HG02678 (cell line): Measurements from ENCODE around the gene FNBP1L.
"Not testable (repeated sequence)": the region's sequence is repeated elsewhere in the genome, so short reads cannot be mapped to it uniquely, and the experiment has no call there.

ENCODE experiments used
- ATAC-seq: cut with Tn5 transposase; IDR thresholded peaks from one replicate; pipeline ENCODE4 v1.9.1; 2021; ENCODE audit warnings: mild to moderate bottlenecking, moderate library complexity; ENCODE audit not compliant: unreplicated experiment

Gene FNBP1L

DNA sequence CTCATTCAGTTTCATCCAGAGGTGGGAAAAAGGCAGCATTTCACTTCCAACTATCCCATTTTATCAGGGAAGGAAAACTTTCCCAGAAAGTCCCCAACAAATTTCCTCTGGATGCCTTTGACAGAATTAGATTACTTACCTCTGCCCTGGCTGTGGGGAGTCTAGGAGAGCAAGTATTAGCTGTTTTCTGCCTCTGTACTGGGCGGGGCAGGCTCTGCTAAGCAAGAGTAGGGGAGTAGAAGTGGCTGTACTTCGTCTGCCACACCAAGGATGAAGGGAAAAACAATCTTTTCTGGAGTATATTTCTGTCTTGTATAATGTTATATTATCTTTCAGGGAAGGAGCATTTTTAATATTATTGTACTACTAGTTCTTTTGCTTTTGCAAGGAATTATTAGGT is 78.5 kb downstream of the FNBP1L start:
- ATAC-seq, result no peak

DNA sequence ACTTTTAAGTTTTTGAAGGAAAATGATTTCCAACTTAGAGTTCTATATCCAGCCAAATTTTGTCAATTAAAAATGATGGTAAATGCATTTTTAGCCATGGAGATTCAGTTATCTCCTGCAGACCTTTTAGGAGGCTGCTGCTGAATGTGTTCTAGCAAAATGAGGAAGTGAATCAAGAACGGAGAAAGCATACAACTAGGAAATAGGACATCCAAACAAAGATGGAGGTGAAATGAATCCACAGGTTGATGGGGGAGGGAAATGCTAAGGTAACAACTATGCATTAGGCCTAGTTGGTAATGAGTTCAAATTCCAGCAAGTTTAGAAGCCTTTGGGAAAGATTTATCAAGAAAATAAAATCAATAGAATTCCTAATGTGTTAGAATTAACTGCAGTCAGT is 80.5 kb downstream of the FNBP1L start:
- no peak for ATAC-seq

- no peak for ATAC-seq
Observed at GRCh38 chr1:93531193-93531592, 83.3 kb downstream of the FNBP1L start.

DNA sequence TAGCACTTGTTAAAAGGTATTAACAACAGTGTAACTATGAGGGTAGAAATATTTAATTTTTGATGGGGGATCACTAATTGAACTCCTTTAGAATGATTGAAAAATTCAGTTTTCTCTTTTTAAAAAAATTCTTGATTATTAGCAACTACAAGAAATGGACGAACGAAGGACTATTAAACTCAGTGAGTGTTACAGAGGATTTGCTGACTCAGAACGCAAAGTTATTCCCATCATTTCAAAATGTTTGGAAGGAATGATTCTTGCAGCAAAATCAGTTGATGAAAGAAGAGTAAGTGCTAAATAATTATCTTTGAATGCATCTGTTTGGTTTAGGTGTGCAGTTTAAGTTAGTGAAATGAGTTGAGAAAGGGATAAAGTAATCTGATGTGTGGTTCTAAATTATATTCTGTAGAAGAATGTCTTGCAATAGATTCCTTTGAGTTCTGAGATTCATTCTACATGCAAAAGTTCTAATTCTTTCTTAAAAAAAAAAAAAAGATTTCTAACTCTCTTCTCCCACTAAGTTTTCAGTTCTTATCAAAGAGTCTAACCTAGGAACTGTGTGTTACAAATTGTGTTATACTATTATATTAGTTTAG is 85.0 kb downstream of the FNBP1L start:
- no peak for ATAC-seq

DNA sequence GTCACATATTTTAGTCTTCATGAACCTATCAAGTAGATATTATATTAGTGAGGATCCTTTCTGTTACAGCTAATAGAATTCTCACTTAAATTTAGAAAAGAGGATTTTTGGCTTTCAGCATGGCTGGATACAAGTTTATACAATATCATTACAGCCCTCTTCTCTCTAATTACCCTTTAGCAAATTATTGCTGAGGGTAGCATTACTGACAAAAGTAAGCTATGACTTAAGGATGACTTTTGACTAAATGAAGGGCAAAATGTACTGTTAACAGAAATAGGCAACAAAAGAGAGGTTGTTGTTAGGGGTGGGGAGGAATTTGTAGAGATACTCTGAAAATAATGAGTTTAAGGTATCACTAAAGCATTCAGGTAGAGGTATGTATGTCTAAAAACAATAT is 85.8 kb downstream of the FNBP1L start:
- no peak for ATAC-seq

DNA sequence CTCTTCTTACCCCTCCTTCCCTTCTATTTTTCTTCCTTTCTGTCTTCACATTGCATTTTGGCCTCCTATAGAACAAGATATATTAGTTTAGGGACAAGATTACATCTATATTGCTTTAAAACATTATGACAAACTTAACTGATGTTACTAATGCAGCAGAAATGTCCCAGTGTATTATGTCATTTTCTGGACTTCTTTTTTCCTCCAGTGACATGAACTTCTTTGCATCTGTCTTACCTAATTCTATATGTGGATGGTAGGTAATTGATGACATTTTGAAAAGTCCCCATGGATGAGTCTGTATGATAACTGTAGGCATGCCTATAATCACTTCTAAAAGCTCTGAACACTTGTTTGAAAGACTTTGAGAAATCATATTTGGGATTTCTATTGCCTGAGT is 89.5 kb downstream of the FNBP1L start:
- no peak for ATAC-seq

DNA sequence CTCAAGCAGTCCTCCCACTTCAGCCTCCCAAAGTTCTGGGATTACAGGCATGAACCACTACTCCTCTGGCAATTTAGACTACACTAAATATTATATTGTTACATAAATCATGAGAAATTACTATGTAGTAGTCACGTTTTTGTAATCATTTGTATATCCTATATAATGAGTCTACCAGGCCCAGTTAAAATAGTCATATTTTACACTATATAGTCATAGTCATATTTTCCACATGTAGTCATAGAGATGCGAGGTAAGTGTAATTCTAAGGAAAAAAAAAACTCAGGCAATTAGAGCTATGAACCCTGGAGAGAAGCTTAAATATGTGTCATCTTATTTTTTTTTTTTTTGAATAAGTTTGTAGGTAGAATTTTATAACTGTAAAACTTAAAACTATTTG is 90.0 kb downstream of the FNBP1L start:
- ATAC-seq, result no peak

GRCh38 chr1:93541045-93541444 is 93.1 kb downstream of the FNBP1L start:
- no peak for ATAC-seq

DNA sequence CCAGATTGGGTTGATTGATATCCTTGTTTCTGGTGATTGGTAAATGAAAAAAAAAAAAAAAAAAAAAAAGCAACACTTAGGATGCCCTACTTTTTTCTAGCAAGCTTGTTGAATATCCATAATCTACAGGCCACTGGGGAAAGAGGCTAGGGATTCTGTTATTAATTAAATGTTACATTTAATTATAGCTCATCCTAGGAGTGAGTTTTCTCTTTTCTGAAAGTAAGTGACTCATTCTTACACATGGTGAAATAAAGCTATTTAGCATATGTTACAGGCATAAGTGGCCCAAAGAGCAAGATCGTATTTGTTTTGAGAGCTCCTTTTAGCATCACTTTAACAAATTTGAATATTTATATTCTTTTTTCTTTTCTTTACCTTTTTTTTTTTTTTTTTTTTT is 94.5 kb downstream of the FNBP1L start:
- no peak for ATAC-seq

DNA sequence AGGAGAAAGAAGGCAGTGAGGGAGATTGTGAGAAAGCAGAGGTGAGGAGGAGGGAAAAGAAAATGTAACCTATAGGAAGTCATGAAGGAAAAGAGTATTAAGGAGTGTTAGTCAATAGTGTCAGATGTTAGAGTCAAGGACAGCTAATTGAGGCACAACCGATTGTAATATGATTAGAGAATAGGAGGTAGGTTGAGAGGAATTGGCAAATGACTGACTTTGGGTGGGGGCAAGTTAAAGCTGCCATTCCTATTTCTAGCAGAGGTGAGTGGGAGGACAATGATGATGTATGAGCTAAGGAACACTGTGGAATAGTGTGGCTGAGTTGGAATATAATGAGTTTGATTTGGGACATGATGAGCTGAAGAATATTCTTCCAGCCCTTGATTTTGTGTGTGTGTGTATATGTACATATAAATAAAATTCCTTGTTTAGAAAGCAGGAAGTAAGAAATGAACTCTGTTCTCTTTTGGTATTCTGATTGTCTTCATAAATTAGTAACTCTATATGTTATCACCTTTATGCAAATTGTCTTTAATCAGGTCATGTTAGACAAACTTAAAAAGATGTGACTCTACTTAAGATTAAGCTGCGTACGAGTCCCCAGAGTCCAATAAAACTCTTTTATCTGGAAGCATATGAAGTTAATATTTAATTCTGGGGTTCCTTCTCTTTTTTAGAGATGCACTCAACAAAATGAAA is 98.4 kb downstream of the FNBP1L start:
- no peak for ATAC-seq

- no peak for ATAC-seq
Observed at GRCh38 chr1:93549131-93549530, 101.2 kb downstream of the FNBP1L start.

DNA sequence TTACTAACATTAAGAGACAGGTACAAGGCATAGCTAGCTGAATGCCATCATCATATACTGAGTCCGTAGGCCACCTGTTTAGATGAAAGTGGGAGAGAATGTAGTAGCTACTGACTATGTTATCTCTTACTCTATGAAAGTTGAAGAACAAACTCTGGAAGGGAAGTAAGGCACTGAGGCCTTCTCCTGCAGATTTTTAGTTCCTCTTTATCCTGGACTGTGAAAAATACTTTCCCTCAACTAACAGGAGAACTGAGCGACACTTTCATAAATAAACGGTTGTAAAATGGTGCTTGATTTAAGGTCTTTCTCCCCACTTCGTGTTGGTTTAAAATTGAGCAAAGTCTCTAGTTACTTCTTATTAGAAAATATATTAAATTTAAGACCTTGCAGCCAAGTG is 101.9 kb downstream of the FNBP1L start:
- ATAC-seq, result no peak

DNA sequence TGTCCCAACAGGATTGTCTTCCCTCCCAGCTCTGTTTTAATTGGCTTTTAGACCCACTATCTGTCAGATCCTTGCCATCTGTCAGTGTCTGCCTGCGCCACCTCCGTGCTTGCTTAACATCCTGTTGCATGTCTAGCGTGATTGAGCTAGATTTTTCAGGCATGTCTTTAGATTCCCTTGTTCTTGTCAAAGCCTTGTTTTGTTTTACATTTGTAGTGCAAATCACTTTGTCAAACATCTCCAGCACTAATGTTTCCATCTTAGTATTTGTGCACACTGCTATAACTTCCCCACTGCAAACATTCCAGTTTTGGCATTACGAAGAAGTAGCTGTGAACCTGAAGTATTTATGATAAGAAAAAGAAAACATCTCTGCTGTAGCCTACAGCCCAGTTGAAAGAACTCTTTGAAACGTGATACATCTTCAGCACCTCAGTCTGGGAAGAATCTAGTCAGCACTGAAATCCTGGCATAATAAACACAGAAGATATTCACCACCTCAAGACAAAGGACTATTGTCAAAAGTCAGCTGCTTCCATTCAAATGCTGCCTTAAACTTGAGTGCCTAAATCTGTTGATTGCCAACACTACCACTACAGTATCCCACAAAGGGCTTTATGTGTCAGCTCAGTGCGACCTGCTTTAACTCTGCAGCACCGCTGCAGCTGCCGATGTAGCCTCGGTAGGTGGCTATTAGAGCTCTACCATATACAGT is 105.0 kb downstream of the FNBP1L start:
- no peak for ATAC-seq

GRCh38 chr1:93553886-93554490 is 106.1 kb downstream of the FNBP1L start:
- not testable (repeated sequence) for ATAC-seq

GRCh38 chr1:93554883-93555872 is 107.3 kb downstream of the FNBP1L start:
- no peak for ATAC-seq

DNA sequence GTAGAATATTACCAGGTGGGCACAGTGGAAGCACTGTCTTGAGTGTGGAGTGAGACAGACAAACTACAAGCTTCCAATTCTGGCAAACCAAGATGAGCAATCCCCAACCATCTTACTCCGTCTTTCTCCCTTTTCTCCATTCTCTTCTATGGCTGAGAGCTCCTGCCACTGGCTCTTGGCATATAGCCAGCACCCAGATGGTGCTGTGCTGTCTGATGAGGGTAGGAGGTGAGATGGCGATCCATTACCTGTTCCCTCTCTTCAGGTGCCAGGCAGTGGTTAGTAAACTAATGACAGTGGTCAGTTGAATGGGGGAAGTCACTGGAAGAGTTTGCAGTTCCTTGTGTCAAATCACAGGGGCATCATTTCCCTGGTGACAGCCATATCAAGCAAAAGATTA is 108.4 kb downstream of the FNBP1L start:
- no peak for ATAC-seq

GRCh38 chr1:93559045-93559444 is 111.1 kb downstream of the FNBP1L start:
- no peak for ATAC-seq

- ATAC-seq, result no peak
Observed at GRCh38 chr1:93559695-93560094, 111.8 kb downstream of the FNBP1L start.

DNA sequence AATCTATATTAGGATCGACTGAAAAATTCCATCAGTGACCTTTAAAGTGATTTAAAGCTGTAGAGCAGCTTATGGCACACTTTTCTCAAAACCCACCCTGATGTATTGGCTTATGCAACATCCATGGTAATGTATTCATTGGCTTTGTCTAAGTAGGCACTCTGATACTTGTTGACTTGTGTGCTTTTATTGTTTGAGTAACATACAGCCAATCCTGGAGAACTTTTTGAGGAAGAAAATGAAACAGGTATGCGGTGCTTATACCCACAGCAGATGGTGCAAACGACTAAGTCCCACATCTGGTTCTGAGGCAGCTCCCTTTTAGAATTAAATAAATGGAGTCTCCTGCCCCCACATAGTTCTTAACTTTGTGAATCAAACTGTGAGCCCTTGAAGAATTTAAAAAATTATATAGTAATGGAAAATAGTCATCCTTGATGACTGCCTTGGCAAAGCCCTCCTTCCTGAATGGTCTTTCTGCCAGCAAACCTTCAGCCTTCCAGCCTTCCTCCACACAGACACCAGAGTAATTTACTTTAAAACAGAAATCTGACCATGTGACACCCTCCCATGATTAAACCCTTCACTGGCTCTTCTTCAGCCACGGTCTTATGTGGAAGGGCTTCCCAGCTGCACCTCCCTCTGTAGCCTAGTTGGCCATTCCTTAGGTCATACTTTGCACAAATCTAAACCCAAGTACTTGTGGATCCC is 117.7 kb downstream of the FNBP1L start:
- ATAC-seq, result no peak

GRCh38 chr1:93566227-93566626 is 118.3 kb downstream of the FNBP1L start:
- ATAC-seq, result no peak
